RWPE2 (cell line): ENCODE data around the gene SMARCC2.

Experiments used
- ATAC-seq: fragments of 200-7000 bp; cut with Tn5 transposase; 3 replicates; pipeline ENCODE4 v1.9.1; 2021; ENCODE audit warnings: low read depth
- DNase-seq: peaks from one replicate; pipeline ENCODE4 v3.0.0-alpha.2; 2020; ENCODE audit warnings: low spot score
- H3K27ac ChIP-seq: fragments of 450-650 bp; 2 replicates; pipeline ENCODE4 v1.5.1; 2017; ENCODE audit warnings: mild to moderate bottlenecking; ENCODE audit not compliant: poor library complexity, severe bottlenecking
- H3K27me3 ChIP-seq: fragments of 250-450 bp; sonication (Bioruptor Pico); 2 replicates; pipeline ENCODE4 v1.5.1; 2021; ENCODE audit warnings: mild to moderate bottlenecking, moderate library complexity; ENCODE audit not compliant: insufficient read depth, poor library complexity, severe bottlenecking
- H3K36me3 ChIP-seq: fragments of 250-450 bp; sonication (Bioruptor Pico); 2 replicates; pipeline ENCODE4 v1.5.1; 2020; ENCODE audit warnings: low read depth, mild to moderate bottlenecking, moderate library complexity
- H3K4me1 ChIP-seq: fragments of 250-450 bp; sonication (Bioruptor Pico); 2 replicates; pipeline ENCODE4 v1.5.1; 2021; ENCODE audit warnings: mild to moderate bottlenecking, moderate library complexity; ENCODE audit not compliant: insufficient read depth, poor library complexity, severe bottlenecking
- H3K4me3 ChIP-seq: fragments of 250-450 bp; sonication (Bioruptor Pico); 2 replicates; pipeline ENCODE4 v1.5.1; 2021; ENCODE audit warnings: mild to moderate bottlenecking, moderate library complexity; ENCODE audit not compliant: severe bottlenecking
- H3K9me3 ChIP-seq: fragments of 250-450 bp; sonication (Bioruptor Pico); 2 replicates; pipeline ENCODE4 v1.5.1; 2021; ENCODE audit warnings: mild to moderate bottlenecking, moderate library complexity; ENCODE audit not compliant: severe bottlenecking
- CTCF ChIP-seq: fragments of 450-650 bp; IDR thresholded peaks from one replicate; pipeline ENCODE4 v1.5.1; 2017; ENCODE audit warnings: mild to moderate bottlenecking, moderate library complexity; ENCODE audit not compliant: poor library complexity, severe bottlenecking

SMARCC2 gene

GRCh38 chr12:56153678-56154065, 35.6 kb downstream of the SMARCC2 start:
- H3K4me3 ChIP-seq, result no peak overlapping the region
- DNase-seq, result no peak
- H3K27ac ChIP-seq, result no peak overlapping the region

GRCh38 chr12:56152756-56153677, 36.3 kb downstream of the SMARCC2 start:
- no peaks in the 10 kb centered on the region for H3K27me3 ChIP-seq
- H3K36me3 ChIP-seq, result no peaks in the 10 kb centered on the region
- peak overlapping the region; percentile 46 for H3K4me3 ChIP-seq
- no peak for DNase-seq
- no peaks in the 10 kb centered on the region for H3K9me3 ChIP-seq
- no peak for TF ChIP-seq CTCF
- H3K4me1 ChIP-seq, result no peaks in the 10 kb centered on the region
- no peak; the same call in 2 of the 3 replicates for ATAC-seq
- H3K27ac ChIP-seq, result peak overlapping the region; percentile 84

More at GRCh38 chr12:56153678-56154065, 35.6 kb downstream of the SMARCC2 start:
- H3K27me3 ChIP-seq, result no peaks in the 10 kb centered on the region
- H3K36me3 ChIP-seq, result peaks cover 2% of the 10 kb centered on the region; the same call in 1 of the 2 replicates
- ATAC-seq, result no peak
- no peak for TF ChIP-seq CTCF
- H3K4me1 ChIP-seq, result no peaks in the 10 kb centered on the region
- no peaks in the 10 kb centered on the region for H3K9me3 ChIP-seq

GRCh38 chr12:56152132-56152755, 37.0 kb downstream of the SMARCC2 start, which contains the start of gene MYL6B:
Gene MYL6B, plus strand, starts transcription at chr12:56152587. Its CDS starts 1,332 bp downstream, at chr12:56153919.
- Histone ChIP-seq H3K27me3 (no peaks in the 10 kb centered on the region), H3K4me3 (peak within 1 kb of the TSS; percentile 46), H3K36me3 (no peaks in the 10 kb centered on the region), H3K27ac (peak within 1 kb of the TSS; percentile 84), H3K4me1 (no peaks in the 10 kb centered on the region), H3K9me3 (no peaks in the 10 kb centered on the region)
- TF ChIP-seq CTCF, result no peak
- ATAC-seq, result peak; percentile 87
- peak; percentile 93 for DNase-seq

GRCh38 chr12:56151672-56152131, 37.6 kb downstream of the SMARCC2 start:
- no peak for DNase-seq
- peak; percentile 60 for ATAC-seq
- Histone ChIP-seq H3K4me1 (no peaks in the 10 kb centered on the region), H3K27me3 (no peaks in the 10 kb centered on the region), H3K4me3 (peak overlapping the region; percentile 46), H3K27ac (peak overlapping the region; percentile 84), H3K36me3 (no peaks in the 10 kb centered on the region), H3K9me3 (no peaks in the 10 kb centered on the region)
- TF ChIP-seq CTCF, result peak; percentile 31
